RWPE2 (cell line): ENCODE data around the gene RXRA.

Experiments used
- ATAC-seq: fragments of 200-7000 bp; cut with Tn5 transposase; 3 replicates; pipeline ENCODE4 v1.9.1; 2021; ENCODE audit warnings: low read depth
- DNase-seq: peaks from one replicate; pipeline ENCODE4 v3.0.0-alpha.2; 2020; ENCODE audit warnings: low spot score
- H3K27ac ChIP-seq: fragments of 450-650 bp; 2 replicates; pipeline ENCODE4 v1.5.1; 2017; ENCODE audit warnings: mild to moderate bottlenecking; ENCODE audit not compliant: poor library complexity, severe bottlenecking
- H3K27me3 ChIP-seq: fragments of 250-450 bp; sonication (Bioruptor Pico); 2 replicates; pipeline ENCODE4 v1.5.1; 2021; ENCODE audit warnings: mild to moderate bottlenecking, moderate library complexity; ENCODE audit not compliant: insufficient read depth, poor library complexity, severe bottlenecking
- H3K36me3 ChIP-seq: fragments of 250-450 bp; sonication (Bioruptor Pico); 2 replicates; pipeline ENCODE4 v1.5.1; 2020; ENCODE audit warnings: low read depth, mild to moderate bottlenecking, moderate library complexity
- H3K4me1 ChIP-seq: fragments of 250-450 bp; sonication (Bioruptor Pico); 2 replicates; pipeline ENCODE4 v1.5.1; 2021; ENCODE audit warnings: mild to moderate bottlenecking, moderate library complexity; ENCODE audit not compliant: insufficient read depth, poor library complexity, severe bottlenecking
- H3K4me3 ChIP-seq: fragments of 250-450 bp; sonication (Bioruptor Pico); 2 replicates; pipeline ENCODE4 v1.5.1; 2021; ENCODE audit warnings: mild to moderate bottlenecking, moderate library complexity; ENCODE audit not compliant: severe bottlenecking
- H3K9me3 ChIP-seq: fragments of 250-450 bp; sonication (Bioruptor Pico); 2 replicates; pipeline ENCODE4 v1.5.1; 2021; ENCODE audit warnings: mild to moderate bottlenecking, moderate library complexity; ENCODE audit not compliant: severe bottlenecking
- TF ChIP-seq, protein P1 (sequence below): fragments of 450-650 bp; IDR thresholded peaks from one replicate; pipeline ENCODE4 v1.5.1; 2017; ENCODE audit warnings: mild to moderate bottlenecking, moderate library complexity; ENCODE audit not compliant: poor library complexity, severe bottlenecking

RXRA gene

DNA sequence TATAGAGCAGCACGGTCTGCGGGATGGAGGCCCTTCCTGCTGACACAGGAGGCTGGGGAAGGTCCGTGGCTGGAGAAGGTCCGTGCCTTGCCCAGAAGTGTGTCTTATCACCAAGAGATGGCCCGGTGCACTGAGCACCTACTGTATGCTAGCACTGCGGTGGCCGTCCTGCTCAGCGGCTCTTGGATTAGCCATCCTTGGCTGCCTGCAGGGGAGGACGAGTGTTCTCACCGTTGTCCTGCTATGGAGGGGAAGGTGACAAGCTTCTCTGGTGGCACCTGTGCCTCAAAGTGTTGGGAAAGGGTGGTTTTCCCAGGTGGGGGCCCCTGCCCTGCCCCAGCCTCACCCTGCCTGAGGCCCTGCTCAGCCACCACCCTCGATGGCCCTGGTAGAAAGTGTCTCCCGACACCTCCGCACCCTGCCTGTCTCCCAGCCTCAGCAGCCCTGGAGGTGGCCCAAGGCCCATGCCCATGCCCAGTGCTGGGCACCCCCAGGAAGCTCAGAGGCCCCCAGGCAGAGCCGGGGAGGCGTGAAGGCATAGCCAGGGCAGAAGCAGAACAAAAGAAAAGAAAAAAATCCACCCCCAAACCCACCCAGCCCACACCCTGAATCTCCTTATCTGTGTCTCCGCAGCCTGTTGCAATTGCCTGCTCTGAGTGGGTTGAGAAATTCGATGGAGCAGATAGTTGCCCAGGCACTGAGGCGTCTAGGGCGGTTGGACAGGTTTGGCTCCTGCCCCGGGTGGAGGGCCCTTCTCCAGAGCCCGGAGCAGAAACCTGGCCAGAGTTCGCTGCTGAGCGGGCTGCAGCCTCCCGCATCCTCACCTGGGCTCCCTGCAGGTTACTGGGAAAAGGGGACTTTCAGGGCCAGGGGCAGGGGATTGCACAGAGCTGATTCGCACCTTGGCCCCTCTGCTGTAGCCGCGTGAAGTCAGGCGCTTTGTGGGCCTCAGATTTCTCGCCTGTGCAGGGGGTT is 30.5 kb downstream of the RXRA start:
- TF ChIP-seq, protein P1, sequence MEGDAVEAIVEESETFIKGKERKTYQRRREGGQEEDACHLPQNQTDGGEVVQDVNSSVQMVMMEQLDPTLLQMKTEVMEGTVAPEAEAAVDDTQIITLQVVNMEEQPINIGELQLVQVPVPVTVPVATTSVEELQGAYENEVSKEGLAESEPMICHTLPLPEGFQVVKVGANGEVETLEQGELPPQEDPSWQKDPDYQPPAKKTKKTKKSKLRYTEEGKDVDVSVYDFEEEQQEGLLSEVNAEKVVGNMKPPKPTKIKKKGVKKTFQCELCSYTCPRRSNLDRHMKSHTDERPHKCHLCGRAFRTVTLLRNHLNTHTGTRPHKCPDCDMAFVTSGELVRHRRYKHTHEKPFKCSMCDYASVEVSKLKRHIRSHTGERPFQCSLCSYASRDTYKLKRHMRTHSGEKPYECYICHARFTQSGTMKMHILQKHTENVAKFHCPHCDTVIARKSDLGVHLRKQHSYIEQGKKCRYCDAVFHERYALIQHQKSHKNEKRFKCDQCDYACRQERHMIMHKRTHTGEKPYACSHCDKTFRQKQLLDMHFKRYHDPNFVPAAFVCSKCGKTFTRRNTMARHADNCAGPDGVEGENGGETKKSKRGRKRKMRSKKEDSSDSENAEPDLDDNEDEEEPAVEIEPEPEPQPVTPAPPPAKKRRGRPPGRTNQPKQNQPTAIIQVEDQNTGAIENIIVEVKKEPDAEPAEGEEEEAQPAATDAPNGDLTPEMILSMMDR: no peak
- H3K4me3 ChIP-seq: no peak overlapping the region
- H3K27ac ChIP-seq: peak overlapping the region; percentile 80
- peaks cover 64% of the 10 kb centered on the region for H3K4me1 ChIP-seq
- ATAC-seq (peak; percentile 43), DNase-seq (no peak)
- no peaks in the 10 kb centered on the region for H3K36me3 ChIP-seq
- H3K27me3 ChIP-seq: no peaks in the 10 kb centered on the region
- H3K9me3 ChIP-seq: no peaks in the 10 kb centered on the region

- Histone ChIP-seq H3K4me3 (no peak overlapping the region), H3K4me1 (peaks cover 64% of the 10 kb centered on the region), H3K9me3 (no peaks in the 10 kb centered on the region), H3K27me3 (no peaks in the 10 kb centered on the region), H3K27ac (peak overlapping the region; percentile 80), H3K36me3 (no peaks in the 10 kb centered on the region)
- ATAC-seq (peak; percentile 10), DNase-seq (no peak)
- TF ChIP-seq, protein P1: no peak
Observed at GRCh38 chr9:134357631-134358025, 31.4 kb downstream of the RXRA start.

- DNase-seq: no peak
- Histone ChIP-seq H3K27ac (peak overlapping the region; percentile 80), H3K4me1 (peaks cover 66% of the 10 kb centered on the region), H3K27me3 (no peaks in the 10 kb centered on the region), H3K36me3 (no peaks in the 10 kb centered on the region), H3K9me3 (no peaks in the 10 kb centered on the region), H3K4me3 (no peak overlapping the region)
- TF ChIP-seq, protein P1: no peak
- ATAC-seq: peak; percentile 2
Observed at GRCh38 chr9:134358026-134358661, 31.9 kb downstream of the RXRA start.

DNA sequence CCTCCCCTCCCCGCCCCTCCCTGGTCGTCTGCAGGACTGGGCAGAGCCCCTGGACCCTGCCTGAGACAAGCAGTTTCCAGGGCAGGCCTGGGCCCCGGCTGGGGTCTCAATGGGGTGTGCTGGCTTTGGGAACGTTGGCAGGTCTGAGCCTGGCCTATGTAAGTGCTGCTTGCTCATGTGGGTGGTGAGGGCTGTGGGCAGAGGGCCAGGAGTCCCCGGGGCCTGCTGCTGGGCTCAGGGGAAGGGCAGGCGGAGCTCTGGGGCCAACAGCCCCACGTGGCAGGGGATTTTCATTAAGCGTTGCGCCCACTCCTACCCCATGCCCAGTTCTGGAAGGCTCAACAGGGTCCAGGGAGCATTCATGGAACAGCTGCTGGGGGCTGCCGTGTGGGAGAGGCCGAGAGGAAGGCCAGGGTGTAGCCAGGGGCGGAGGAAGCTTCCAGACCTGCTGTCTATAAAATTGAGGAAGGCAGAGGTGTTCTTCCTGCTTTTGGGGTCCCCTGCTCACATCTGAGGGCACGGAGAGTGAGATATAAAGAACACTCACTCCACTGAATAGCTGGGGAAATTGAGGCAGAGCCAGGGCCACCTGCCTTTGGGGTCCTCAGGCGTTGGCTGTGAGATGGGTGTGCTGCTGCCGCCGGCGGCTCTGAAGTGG is 32.5 kb downstream of the RXRA start:
- Histone ChIP-seq H3K36me3 (no peaks in the 10 kb centered on the region), H3K4me3 (no peak overlapping the region), H3K9me3 (no peaks in the 10 kb centered on the region), H3K27me3 (no peaks in the 10 kb centered on the region), H3K27ac (peak overlapping the region; percentile 80), H3K4me1 (peaks cover 72% of the 10 kb centered on the region)
- DNase-seq (no peak), ATAC-seq (peak; percentile 34)
- TF ChIP-seq, protein P1: no peak
